ENCODE measurements around the gene TNS3.
A peak's percentile ranks its signal among the peaks of the same experiment; 100 is the strongest.

TNS3 gene

DNA sequence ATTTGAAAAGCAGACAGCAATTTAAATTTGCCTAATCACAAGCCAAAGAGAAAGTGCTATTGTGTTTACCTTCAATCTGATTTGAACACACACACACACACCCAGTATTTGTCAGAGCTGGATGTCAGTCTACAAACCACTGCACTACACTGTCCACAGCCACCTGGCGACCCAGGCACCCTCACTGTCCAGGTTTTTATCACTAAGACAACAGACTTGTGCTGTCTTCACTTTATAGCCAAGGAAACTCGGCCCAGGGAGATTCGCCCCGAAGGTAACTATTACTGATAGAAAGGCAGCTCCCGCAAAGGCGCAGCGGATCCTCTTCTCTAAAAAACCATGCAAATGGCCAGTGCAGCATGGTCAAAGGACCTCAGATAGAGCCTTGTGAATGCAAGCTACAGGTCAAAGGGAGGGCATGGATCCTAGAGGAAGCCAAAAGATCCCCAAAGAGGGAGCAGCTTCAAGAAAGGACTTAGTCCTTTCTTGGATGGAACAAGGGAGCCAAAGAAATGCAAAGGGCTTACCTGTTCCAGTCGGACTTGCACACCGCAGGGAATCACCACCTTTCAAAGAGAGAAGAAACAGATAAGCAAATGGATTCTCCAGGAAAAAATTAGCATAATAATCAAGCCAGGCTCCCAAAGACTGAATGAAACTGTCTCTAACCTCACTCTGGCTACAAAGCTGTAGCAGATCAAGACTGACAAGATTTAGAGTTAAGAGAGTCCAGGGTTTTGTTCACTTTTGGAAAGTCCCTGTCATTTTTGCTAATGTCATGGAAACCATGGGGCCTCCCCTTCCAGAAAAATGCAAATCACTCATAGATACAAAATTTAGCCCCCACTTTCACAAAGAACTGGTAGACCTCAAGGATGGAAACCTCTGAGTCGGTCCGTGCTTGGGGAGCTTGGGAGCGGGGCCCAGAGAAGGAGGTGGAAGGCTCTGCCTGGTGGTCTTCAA is 101.1 kb downstream of the TNS3 start:
- no peak overlapping the region for H3K4me3 ChIP-seq (ENCODE audit: low read depth, low read length)
- DNase-seq (ENCODE audit: low read depth) = no peak
- TF ChIP-seq, protein P1, sequence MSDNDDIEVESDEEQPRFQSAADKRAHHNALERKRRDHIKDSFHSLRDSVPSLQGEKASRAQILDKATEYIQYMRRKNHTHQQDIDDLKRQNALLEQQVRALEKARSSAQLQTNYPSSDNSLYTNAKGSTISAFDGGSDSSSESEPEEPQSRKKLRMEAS (IDR thresholded peaks at IDR 0.05; ENCODE audit: low read depth, low read length) = no peak
- TF ChIP-seq MYC (IDR thresholded peaks at IDR 0.05; ENCODE audit: low read depth, low read length) = no peak
- no peak for TF ChIP-seq POLR2A (IDR thresholded peaks at IDR 0.05; ENCODE audit: extremely low read depth, insufficient read length)

DNA sequence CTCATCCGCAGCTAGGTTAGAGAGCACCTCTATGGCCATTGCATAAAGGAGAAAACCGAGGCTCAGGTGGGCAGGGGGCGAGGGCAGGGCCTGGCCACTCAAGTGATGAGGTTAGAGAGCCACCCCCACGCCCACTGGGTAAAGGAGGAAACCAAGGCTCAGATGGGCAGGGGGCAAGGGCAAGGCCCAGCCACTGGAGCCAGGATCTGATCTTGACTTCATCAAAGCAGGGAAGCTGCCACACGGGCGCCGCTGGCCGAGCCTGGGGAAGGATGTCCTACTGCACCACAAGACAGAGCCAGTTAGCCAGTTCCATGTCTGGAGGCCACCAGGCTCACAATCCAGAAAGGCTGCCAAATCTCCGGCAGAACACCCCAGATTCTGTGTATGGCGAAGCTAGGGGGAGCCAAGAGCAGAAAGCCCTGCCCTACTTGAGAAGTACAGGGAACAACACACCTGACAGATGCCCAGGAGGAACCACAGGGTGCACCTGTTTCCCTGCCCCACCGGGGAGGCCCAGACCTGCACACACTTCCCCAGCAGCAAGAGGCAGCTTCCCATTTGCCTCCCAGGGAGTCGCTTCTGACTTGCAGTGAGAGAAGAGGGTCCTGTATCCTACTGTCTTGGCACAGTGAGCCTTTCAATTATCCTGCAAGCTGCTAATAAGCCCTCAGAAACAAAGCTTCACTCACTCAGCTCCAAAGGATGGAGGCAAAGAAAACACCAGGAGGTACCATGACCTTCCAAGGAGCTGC is 101.9 kb downstream of the TNS3 start:
- TF ChIP-seq MYC (IDR thresholded peaks at IDR 0.05; ENCODE audit: low read depth, low read length) (no peak), POLR2A (IDR thresholded peaks at IDR 0.05; ENCODE audit: extremely low read depth, insufficient read length) (no peak)
- DNase-seq (ENCODE audit: low read depth) = no peak
- no peak overlapping the region for H3K4me3 ChIP-seq (ENCODE audit: low read depth, low read length)

DNA sequence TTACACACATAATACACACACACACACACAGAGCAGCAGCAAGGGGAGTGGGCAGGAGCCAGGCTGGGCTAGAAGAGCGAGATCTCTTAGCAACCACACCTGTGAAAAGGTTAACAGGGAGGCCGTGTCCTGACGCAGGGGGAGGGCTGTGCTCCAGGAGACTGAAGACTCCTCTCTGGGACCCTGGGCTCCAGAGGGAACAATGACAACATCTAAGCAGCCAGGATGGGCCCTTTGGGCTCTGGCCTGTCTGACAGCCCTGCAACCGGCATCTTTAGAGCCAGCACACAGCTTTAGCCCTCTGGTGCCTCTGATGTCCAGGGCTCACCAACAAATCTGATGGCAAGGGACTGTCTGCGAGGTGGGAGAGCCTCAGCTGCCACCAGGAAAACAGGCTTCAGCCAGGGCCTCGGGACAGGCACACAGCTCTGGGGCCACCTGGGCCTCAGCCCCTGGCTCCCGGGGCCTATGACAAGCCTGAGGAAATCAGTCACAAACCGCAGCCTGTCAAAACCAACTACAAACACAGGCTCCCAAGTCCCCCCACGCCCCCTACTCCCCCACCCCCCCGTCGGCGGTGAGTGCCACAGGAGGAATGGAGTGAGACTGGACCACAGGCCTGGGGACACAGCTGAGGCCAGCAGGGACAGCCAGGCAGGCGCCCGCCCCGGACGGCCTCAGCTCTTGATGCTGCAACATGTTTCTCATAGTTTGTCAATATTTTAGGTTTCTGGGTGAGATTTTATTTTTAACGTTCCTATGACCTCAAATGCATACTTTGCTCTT is 102.8 kb downstream of the TNS3 start:
- H3K4me3 ChIP-seq (ENCODE audit: low read depth, low read length) = no peak overlapping the region
- TF ChIP-seq POLR2A (IDR thresholded peaks at IDR 0.05; ENCODE audit: extremely low read depth, insufficient read length) (no peak), MYC (IDR thresholded peaks at IDR 0.05; ENCODE audit: low read depth, low read length) (no peak)
- TF ChIP-seq, protein P2, sequence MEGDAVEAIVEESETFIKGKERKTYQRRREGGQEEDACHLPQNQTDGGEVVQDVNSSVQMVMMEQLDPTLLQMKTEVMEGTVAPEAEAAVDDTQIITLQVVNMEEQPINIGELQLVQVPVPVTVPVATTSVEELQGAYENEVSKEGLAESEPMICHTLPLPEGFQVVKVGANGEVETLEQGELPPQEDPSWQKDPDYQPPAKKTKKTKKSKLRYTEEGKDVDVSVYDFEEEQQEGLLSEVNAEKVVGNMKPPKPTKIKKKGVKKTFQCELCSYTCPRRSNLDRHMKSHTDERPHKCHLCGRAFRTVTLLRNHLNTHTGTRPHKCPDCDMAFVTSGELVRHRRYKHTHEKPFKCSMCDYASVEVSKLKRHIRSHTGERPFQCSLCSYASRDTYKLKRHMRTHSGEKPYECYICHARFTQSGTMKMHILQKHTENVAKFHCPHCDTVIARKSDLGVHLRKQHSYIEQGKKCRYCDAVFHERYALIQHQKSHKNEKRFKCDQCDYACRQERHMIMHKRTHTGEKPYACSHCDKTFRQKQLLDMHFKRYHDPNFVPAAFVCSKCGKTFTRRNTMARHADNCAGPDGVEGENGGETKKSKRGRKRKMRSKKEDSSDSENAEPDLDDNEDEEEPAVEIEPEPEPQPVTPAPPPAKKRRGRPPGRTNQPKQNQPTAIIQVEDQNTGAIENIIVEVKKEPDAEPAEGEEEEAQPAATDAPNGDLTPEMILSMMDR (IDR thresholded peaks at IDR 0.05; ENCODE audit: low read depth, low read length) = no peak
- TF ChIP-seq, protein P1 (IDR thresholded peaks at IDR 0.05; ENCODE audit: low read depth, low read length) = no peak
- DNase-seq (ENCODE audit: low read depth) = peak; percentile 77

DNA sequence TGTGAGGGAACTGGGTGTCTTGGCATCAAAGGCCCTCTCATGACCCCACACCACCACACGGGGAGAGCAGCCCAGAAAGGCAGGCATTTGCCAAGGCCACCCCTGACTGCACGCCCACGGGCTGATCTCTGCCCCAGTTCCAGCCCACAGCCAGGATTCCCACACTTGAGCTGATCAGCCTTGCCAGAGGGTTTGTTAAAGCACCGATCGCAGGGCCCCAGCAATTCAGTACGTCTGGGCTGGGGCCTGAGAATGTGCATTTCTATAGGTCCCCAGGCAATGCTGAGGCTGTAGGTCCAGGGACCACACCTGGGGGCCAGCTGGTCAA is 103.9 kb downstream of the TNS3 start:
- no peak for TF ChIP-seq POLR2A (IDR thresholded peaks at IDR 0.05; ENCODE audit: extremely low read depth, insufficient read length)
- TF ChIP-seq, protein P1 (IDR thresholded peaks at IDR 0.05; ENCODE audit: low read depth, low read length) = no peak
- TF ChIP-seq, protein P2 (IDR thresholded peaks at IDR 0.05; ENCODE audit: low read depth, low read length) = no peak
- no peak for TF ChIP-seq MYC (IDR thresholded peaks at IDR 0.05; ENCODE audit: low read depth, low read length)
- H3K4me3 ChIP-seq (ENCODE audit: low read depth, low read length) = no peak overlapping the region
- DNase-seq (ENCODE audit: low read depth) = no peak

DNA sequence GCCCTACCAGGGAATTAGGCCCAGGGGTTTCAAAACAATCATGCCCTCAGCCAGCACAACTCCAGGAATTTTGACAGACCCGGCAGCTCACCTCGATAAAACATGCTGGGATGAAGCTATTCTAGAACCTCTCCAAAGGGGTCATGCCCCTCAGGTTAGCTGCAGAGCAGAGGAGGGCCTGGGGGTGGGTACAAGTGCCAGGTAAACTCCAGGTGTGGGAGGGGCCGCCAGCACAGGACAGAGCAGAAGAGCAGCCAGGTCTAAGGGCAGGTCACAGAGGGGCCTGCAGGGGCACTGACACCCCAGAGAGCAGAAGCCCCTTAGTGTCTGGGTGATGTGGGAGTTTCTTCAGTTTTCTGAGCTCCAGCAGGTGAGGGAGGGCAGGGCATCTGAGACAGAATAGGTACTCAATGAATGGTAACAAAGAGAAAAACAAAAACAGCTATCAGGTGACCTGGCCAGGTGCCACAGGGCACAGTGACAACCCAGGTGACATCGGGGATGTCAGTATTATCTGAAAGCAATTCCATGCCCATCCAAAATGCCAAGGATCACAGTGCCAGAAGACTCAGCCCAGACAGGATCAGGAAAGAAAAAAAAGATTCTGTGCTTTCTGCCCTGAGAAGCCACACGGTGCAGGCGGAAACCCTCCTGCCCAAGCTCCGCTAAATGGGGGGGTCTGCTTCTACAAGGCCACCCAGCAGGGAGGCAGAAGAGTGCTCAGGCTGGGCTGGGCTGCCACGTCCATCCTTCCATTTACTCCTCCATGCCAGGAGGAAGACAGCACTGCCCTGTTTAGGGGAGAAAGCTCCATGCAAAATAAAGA is 104.5 kb downstream of the TNS3 start:
- DNase-seq (ENCODE audit: low read depth) = no peak
- TF ChIP-seq POLR2A (IDR thresholded peaks at IDR 0.05; ENCODE audit: extremely low read depth, insufficient read length) = no peak
- TF ChIP-seq, protein P1 (IDR thresholded peaks at IDR 0.05; ENCODE audit: low read depth, low read length) = no peak
- no peak for TF ChIP-seq MYC (IDR thresholded peaks at IDR 0.05; ENCODE audit: low read depth, low read length)
- H3K4me3 ChIP-seq (ENCODE audit: low read depth, low read length) = no peak overlapping the region

DNA sequence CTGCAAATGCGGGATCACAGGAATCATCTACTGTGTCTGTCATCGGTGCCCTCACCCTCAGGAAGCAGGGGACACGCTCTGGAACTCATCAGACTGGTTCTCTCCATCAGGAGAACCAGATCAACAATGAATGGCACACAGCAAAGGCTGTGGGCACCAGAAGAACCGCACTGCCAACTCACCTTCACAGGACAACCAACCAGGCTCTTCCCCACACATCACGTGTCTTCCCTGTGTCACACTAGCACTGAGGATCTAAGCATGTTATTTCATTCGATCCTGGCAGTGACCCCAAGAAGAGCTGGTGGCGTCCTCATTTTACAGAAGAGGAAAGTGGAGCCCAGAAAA is 106.1 kb downstream of the TNS3 start:
- no peak for DNase-seq (ENCODE audit: low read depth)
- TF ChIP-seq, protein P1 (IDR thresholded peaks at IDR 0.05; ENCODE audit: low read depth, low read length) = no peak
- TF ChIP-seq, protein P2 (IDR thresholded peaks at IDR 0.05; ENCODE audit: low read depth, low read length) = no peak
- TF ChIP-seq POLR2A (IDR thresholded peaks at IDR 0.05; ENCODE audit: extremely low read depth, insufficient read length) (no peak), MYC (IDR thresholded peaks at IDR 0.05; ENCODE audit: low read depth, low read length) (no peak)
- no peak overlapping the region for H3K4me3 ChIP-seq (ENCODE audit: low read depth, low read length)
